ENCODE results near the gene BEND5. TPM values are rescaled to one million over a fixed set of nuclear protein-coding genes. Genes with fewer than 3 reads are reported as not detected.

Gene BEND5
- total RNA-seq, 1 experiment from 2014 or later, result not detected

DNA sequence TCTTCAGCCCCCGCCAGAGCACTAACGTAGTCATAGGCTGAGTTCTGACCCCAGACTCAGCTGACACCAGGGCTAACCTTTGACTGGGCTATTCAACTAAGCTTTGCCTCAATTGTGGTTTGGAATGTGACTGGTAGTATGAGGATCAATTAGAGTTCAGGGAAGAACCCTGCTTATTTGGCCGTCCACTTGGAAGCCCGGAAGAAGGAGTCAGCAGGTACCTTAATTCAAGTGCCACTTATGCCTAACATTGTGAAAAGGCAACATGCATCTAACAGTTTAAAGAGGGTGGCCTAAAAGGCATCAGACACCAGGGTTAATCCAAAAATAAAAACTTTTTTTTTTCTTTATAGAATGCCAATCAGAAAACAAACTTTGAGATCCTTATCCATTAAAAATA lies 92.3 kb downstream of the BEND5 start:
- POLR2A ChIA-PET, result no interaction called here
- H3K27me3 ChIP-seq (ENCODE audit: control insufficient read depth, insufficient read depth, low read length), result peaks cover 2% of the 10 kb centered on the region; the same call in 1 of the 2 replicates

DNA sequence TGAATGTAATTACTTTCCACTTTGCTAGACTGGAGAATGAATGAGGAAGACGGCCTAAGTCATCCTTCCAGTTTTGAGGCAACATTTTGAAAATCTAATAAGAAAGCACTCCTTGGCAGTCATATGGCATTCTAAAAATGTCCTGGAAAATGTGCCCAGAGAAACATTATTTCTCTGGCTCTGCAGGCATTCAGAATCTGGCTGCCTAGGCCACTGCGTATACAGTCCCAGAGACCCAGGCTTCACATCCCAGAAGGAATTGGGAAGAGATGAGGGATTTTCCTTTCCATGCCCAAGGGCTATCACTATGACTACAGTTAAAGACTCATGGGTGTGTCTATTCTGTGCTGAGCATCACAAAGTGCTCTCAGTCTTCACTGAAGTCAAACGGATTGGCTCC lies 92.9 kb downstream of the BEND5 start:
- Histone ChIP-seq H3K9me3 (ENCODE audit: control insufficient read depth, insufficient read depth, low read depth, low read length) (no peaks in the 10 kb centered on the region), H3K27ac (ENCODE audit: low read length) (no peak overlapping the region), H3K4me1 (ENCODE audit: control insufficient read depth, insufficient read depth, low read length) (no peaks in the 10 kb centered on the region), H3K27me3 (ENCODE audit: control insufficient read depth, insufficient read depth, low read length) (peaks cover 2% of the 10 kb centered on the region; the same call in 1 of the 2 replicates), H3K36me3 (ENCODE audit: control insufficient read depth, insufficient read depth, low read length) (no peaks in the 10 kb centered on the region), H3K4me3 (ENCODE audit: low read depth in 2 of 2, low read length in 2 of 2) (no peak overlapping the region)
- intact Hi-C loops (cut with micrococcal nuclease; ENCODE audit: unreplicated experiment) (no loop called here), in situ Hi-C loops (cut with HindIII; ENCODE audit: low pct_unique_long_range_greater_than_20kb, low sequenced_read_pairs) (no loop called here)
- DNase-seq (ENCODE audit: low read depth, low spot score) (no peak), ATAC-seq (no peak)
- no TSS peak for BruUV-seq (replicated peaks)
- TF ChIP-seq, protein P1, sequence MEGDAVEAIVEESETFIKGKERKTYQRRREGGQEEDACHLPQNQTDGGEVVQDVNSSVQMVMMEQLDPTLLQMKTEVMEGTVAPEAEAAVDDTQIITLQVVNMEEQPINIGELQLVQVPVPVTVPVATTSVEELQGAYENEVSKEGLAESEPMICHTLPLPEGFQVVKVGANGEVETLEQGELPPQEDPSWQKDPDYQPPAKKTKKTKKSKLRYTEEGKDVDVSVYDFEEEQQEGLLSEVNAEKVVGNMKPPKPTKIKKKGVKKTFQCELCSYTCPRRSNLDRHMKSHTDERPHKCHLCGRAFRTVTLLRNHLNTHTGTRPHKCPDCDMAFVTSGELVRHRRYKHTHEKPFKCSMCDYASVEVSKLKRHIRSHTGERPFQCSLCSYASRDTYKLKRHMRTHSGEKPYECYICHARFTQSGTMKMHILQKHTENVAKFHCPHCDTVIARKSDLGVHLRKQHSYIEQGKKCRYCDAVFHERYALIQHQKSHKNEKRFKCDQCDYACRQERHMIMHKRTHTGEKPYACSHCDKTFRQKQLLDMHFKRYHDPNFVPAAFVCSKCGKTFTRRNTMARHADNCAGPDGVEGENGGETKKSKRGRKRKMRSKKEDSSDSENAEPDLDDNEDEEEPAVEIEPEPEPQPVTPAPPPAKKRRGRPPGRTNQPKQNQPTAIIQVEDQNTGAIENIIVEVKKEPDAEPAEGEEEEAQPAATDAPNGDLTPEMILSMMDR (IDR thresholded peaks at IDR 0.05), result no peak
- TF ChIP-seq TCF7L2 (IDR thresholded peaks at IDR 0.05; ENCODE audit: low read depth, low read length) (no peak), SIN3A (IDR thresholded peaks at IDR 0.05; ENCODE audit: borderline replicate concordance, insufficient read depth, low read depth, low read length) (no peak), POLR2AphosphoS5 (IDR thresholded peaks at IDR 0.05; ENCODE audit: low read depth, low read length) (no peak)
- TF ChIP-seq, protein P2, sequence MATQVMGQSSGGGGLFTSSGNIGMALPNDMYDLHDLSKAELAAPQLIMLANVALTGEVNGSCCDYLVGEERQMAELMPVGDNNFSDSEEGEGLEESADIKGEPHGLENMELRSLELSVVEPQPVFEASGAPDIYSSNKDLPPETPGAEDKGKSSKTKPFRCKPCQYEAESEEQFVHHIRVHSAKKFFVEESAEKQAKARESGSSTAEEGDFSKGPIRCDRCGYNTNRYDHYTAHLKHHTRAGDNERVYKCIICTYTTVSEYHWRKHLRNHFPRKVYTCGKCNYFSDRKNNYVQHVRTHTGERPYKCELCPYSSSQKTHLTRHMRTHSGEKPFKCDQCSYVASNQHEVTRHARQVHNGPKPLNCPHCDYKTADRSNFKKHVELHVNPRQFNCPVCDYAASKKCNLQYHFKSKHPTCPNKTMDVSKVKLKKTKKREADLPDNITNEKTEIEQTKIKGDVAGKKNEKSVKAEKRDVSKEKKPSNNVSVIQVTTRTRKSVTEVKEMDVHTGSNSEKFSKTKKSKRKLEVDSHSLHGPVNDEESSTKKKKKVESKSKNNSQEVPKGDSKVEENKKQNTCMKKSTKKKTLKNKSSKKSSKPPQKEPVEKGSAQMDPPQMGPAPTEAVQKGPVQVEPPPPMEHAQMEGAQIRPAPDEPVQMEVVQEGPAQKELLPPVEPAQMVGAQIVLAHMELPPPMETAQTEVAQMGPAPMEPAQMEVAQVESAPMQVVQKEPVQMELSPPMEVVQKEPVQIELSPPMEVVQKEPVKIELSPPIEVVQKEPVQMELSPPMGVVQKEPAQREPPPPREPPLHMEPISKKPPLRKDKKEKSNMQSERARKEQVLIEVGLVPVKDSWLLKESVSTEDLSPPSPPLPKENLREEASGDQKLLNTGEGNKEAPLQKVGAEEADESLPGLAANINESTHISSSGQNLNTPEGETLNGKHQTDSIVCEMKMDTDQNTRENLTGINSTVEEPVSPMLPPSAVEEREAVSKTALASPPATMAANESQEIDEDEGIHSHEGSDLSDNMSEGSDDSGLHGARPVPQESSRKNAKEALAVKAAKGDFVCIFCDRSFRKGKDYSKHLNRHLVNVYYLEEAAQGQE (IDR thresholded peaks at IDR 0.05; ENCODE audit: insufficient read depth in 1 of 2, low read depth in 2 of 2, low read length in 1 of 2), result no peak
- CTCF ChIA-PET, result no interaction called here
- POLR2A ChIA-PET, result no interaction called here

More for the DNA sequence above, 92.3 kb downstream of the BEND5 start:
- no peak for ATAC-seq
- in situ Hi-C loops (cut with HindIII; ENCODE audit: low pct_unique_long_range_greater_than_20kb, low sequenced_read_pairs) (no loop called here), intact Hi-C loops (cut with micrococcal nuclease; ENCODE audit: unreplicated experiment) (no loop called here)
- TF ChIP-seq, protein P1 (IDR thresholded peaks at IDR 0.05), result no peak
- TF ChIP-seq POLR2AphosphoS5 (IDR thresholded peaks at IDR 0.05; ENCODE audit: low read depth, low read length) (no peak), SIN3A (IDR thresholded peaks at IDR 0.05; ENCODE audit: borderline replicate concordance, insufficient read depth, low read depth, low read length) (no peak), TCF7L2 (IDR thresholded peaks at IDR 0.05; ENCODE audit: low read depth, low read length) (no peak)
- TF ChIP-seq, protein P2 (IDR thresholded peaks at IDR 0.05; ENCODE audit: insufficient read depth in 1 of 2, low read depth in 2 of 2, low read length in 1 of 2), result no peak
- DNase-seq (ENCODE audit: low read depth, low spot score), result no peak
- H3K27ac ChIP-seq (ENCODE audit: low read length), result no peak overlapping the region
- no TSS peak for BruUV-seq (replicated peaks)
- no peaks in the 10 kb centered on the region for H3K36me3 ChIP-seq (ENCODE audit: control insufficient read depth, insufficient read depth, low read length)
- H3K4me3 ChIP-seq (ENCODE audit: low read depth in 2 of 2, low read length in 2 of 2), result no peak overlapping the region
- H3K9me3 ChIP-seq (ENCODE audit: control insufficient read depth, insufficient read depth, low read depth, low read length), result no peaks in the 10 kb centered on the region
- no peaks in the 10 kb centered on the region for H3K4me1 ChIP-seq (ENCODE audit: control insufficient read depth, insufficient read depth, low read length)
- CTCF ChIA-PET, result no interaction called here
